NCI-H2081 treated with DMSO at 0.1 percent for 48 hours (cell line): ENCODE measurements around the gene ORM1.

ENCODE experiments used
- DNase-seq: peaks from one replicate; lab custom pipeline; 2025; lab: John Stamatoyannopoulos, UW

Gene ORM1

DNA sequence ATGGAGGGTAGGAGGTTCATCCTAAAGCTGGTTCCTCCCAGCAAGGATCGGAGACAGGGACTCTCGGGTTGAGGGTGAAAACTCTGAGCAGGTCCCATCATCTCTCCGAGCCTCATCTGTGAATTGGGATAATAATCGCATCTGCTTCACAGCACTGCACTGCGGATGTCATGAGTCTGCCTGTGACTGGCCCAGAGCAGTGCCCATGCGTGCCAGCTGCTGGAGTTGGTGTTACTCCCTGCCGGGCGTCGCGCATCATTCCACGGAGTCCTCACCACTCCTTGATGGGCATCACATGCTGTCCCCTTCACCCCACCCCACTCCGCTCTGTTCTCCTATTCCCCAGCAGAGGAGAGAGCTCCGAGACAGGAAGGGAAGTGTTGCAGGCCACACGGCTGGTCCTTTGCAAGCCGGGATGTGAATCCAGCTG lies 35.1 kb upstream of the ORM1 start:
- no peak for DNase-seq

GRCh38 chr9:114288193-114289091 lies 34.5 kb upstream of the ORM1 start:
- DNase-seq: no peak

DNA sequence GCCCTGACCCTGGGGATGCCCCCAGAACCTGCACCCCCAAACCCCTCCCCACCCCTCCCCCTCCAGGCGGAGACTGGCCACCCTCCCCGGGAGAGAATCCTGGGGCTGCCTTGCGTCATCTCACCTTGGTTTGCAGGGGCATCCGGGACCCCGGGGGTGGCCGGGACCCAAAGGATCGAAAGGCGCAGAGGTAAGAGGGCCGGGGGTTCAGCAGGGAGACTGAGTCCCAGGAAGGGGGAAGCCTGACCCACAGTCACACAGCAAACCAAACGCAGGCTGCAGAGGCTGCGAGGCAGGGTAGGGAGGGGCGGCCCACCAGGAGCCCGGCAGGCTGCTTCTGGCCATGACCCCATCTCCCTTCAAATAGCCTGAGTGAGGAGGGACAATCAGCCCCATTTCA lies 33.8 kb upstream of the ORM1 start:
- no peak for DNase-seq

- no peak for DNase-seq
These were observed 33.1 kb upstream of the ORM1 start for GRCh38 chr9:114289571-114290481.

DNA sequence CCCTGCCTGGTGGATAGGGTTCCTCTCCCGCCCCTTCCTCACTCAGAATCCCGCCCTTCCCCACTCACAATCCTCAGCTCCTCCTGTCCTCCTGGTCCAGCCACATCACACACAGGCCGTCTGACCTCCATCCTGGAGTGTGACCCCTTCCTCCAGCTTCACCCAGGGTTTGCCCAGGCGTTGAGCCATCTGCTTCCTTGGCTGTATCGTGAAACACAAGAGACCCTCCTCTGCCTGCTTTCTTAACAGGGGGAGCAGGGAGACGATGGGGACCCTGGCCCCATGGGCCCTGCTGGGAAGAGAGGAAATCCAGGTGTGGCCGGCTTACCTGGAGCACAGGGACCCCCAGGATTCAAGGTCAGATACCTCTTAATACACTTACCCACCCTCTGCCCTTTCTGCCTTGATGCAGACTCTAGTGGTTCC lies 32.3 kb upstream of the ORM1 start:
- no peak for DNase-seq

GRCh38 chr9:114291064-114291474 lies 31.8 kb upstream of the ORM1 start:
- DNase-seq: no peak

DNA sequence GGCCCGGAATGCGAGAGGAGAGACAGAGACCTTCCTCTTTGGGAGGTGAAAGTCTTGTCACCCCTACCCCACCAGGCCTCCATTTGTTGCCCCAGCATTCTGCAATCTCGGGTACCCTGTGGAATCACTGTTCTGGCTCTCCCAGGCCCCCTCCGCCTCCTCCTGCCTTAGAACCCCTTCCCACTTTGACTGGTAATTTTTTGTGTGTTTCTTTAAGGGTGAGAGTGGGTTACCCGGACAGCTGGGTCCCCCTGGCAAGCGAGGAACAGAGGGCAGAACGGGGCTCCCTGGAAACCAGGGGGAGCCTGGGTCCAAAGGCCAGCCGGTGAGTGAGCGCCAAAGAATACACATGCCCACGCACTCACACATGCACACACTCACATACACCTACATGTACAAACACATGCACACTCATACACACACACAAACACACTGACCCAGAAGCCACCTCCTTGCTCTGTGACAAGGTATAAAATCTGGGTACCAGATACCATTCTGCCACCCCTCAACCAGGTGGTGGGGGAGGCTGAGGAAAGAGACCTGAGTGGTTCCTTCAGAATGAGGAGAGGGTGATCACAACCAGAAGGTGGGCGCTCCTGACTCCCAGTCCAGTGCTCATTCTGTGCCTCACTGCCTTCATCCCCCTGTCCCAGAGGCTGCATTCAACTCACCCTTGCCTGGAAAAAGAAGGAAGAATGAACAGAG lies 30.9 kb upstream of the ORM1 start:
- no peak for DNase-seq

DNA sequence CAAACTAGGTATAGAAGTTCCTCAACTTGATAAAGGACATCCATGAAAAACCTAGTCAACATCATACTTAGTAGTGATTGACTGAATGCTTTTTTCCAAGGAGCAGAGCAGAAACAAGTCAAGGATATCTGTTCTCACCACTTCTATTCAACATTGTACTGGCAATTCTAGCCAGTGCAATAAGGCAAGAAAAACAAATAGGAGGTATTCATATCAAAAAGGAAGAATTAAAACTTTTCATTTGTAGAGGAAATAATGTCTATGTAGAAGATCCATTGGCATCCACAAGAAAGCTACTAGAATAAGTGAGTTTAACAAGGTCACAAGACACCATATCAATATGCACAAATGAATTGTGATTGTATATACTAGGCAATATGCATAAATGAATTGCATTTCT lies 28.2 kb upstream of the ORM1 start:
- no peak for DNase-seq

DNA sequence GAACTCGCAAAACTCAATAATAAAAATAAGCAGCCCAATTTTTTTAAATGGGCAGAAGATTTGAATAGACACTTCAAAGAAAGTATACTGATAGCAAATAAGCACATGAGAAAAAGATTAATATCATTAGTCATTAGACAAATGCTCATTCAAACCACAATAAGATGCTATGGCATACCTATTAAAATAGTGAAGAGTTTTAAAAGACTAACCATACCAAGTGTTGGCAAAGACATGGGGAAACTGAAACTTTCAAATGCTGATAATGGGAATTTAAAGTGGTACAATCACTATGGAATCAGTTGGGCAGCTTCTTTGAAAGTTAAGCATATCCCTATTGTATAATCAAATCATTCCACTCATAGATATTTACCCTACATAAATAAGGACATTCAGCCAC lies 26.6 kb upstream of the ORM1 start:
- DNase-seq: no peak

DNA sequence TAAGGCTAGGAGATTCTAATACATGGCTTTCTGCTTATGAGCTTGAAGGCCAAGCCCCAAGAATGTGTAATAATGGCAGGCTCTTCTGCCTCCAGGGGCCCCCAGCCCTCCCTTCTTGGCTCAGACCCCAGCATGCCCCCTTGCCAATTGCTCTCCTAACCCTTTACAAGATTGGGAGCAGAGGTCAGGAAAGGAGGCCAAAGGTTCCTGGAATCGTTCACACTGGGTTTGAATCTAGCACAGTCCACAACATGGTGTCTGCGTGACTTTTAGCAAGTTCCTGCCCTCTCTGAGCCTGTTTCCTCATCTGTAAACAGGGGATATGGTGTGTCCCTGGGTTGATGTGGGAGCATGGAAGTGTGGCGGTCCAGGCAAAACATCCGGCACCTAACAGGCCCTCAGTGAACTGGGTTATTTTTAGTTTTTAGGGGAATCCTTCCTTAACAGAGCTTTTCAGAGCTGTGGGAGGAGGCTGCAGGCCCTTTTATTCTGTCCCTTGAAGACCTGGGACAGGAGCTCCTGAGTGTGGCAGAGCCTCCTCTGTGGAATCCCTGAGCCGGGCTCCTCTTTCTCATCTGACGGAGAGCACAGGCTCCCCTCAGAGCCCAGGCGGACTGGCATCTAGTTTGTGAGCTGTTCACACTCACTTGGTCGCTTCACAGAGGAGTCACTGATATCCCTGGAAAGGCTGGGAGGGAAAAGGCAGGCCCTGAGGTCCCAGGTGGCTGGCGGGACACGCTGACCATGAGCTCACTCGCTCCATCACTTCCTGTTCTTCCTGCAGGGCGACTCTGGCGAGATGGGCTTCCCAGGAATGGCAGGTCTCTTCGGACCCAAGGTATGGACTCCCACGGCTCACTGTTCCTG lies 23.4 kb upstream of the ORM1 start:
- DNase-seq: no peak

DNA sequence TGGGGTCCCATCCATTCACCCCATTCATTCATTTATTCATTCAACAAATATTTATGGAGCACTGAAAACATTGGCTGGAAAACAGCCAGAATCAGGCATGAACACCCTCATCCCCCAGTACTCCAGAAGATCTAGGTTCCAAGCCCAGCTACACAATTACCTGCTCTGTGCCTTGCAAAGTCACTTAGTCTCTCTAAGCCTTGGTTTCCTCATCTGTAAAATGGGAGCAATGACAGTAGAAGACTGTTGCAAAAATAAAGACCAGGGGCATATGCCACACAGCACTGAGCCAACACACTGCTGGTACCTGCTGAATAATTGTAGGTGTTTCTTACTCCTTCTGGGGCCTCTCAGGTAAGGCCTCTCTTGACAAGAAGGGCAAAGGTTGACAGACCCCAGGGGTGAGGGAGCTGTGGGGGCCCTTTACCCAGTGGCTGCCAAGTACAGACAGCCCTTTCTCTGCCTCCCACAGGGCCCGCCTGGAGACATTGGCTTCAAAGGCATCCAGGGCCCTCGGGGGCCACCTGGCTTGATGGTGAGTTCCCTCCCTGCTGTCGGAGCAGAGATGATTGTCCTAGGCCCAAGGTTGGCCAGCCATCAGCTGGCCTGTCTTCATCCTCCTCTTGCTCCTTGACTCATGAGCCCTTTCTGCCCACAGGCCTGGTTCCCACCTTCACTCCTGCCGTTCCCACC lies 22.6 kb upstream of the ORM1 start:
- no peak for DNase-seq

DNA sequence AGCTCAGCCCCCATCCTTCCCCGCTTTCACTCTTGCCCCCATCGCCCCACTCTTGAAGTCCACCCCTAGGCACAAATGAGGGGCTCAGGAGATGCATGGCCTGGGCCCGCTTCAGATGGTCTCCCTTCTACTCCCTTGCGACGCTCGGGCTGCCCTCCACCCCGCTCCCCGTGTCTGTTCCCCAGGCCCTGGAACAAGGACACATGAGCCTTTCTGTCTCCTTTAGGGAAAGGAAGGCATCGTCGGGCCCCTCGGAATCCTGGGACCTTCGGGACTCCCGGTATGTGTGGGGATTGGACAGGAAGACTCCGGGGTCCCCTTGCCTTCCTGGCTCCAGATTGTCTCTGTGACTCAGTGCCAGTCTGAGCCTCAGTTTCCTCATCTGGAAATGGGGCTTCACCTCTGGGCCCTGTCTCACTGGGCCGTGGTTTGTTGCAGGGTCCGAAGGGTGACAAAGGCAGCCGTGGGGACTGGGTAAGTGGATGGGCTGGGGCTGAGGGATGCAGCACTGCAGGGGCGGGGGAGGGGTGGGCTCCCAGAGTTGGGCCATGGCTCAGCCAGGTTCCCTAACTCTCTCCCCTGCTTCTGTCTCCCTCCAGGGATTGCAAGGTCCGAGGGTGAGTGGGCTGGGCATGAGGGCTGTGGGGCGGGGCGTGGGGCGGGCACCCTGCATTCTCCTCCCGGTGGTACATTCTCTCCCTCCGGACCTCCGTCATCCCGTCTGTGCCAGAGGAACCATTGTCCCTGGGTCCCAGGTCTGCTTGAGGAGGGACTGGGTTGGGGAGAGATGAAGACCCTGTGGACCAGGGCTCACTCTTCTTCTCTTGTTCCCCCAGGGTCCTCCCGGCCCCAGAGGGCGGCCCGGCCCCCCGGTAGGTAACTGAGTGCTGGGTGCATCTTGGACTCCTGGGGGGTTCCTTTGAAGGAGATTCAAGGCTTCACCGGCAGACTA lies 21.8 kb upstream of the ORM1 start:
- DNase-seq: no peak

DNA sequence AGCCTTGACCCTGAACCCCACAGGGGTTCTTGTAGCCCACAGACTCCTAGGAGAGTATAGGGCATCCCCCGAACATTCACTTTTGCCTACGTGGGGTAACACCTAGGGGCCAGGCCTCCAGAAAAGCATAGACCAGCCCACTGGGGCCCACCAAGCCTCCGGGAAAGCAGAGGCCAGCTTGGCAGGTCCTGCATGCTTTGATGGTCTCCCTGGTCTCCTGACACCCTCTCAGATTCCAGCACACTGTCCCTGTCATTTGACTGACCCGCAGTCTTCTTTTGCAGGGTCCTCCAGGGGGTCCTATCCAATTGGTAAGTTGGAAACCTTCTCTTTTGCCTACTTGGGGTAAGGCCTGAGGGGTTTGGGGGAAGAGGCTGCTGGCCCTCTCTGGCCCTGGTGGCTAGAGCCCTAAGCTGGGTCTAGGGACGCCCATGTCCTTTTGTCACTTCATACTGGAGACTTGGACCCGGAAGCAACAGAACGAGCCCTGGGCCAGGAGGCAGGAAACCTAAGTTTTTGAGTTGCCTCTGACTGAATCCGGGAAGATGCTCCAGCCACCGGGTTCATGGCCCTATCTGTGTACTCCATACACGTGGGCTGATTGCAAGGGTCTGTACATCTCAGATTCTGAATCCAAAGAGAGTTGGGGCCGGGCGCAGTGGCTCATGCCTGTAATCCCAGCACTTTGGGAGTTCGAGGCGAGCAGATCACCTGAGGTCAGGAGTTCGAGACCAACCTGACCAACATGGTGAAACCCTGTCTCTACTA lies 20.9 kb upstream of the ORM1 start:
- DNase-seq: no peak

DNA sequence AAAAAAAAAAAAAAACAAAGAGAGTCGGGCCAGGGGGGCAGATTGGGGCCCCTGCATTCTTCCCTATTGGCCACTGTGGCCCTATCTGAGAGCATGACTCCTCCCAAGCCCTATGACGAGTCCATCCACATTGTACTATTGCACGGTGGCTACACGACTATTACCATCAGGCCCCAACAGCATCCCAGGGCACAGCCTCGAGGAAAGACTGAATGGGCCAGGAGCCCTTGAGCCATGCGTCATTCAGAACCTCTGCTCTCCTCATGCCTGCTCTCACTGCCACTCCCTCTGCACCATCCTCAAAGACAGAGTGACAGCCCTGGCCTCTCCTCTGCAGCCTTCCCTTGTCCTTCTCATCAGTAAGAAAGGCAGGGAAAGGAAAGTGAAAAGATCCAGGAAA lies 20.2 kb upstream of the ORM1 start:
- DNase-seq: no peak

GRCh38 chr9:114303571-114303970 lies 19.3 kb upstream of the ORM1 start:
- no peak for DNase-seq

- no peak for DNase-seq
These were observed 18.9 kb upstream of the ORM1 start for GRCh38 chr9:114303977-114304376.

DNA sequence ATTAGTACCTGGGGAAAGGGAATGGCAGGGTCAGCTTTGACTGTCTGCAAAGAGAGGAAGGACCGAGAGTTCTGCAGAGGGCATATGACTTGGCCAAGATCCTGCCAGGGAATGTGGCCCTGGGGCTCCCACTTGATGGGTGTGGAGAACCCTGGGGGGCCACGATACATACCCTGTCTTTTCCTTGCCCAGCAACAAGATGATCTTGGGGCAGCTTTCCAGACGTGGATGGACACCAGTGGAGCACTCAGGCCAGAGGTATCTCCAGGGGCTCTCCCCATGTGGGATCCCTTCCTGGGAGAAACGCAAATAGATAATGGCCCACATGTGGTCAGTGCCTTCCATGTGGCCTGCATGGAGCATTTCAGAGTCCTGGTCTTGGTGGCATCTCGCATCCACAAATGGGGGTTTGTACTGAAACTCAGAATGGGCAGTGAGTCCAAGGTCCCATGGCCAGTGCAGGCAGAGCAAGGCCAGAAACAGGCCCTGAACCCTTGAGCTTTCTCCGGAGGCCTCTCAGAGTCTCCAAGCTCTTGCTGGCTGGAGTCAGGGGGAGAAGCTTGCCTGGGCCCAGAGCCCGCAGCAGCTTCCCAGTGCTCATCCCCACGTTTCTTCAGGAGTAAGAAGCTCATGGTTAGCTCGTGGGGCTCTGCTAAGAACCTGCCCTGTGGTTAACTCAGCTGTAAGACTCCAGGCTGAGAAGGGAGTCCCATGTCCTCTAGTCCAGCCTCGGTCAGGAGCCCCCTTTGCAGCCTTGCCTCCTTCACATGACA lies 18.3 kb upstream of the ORM1 start:
- no peak for DNase-seq

DNA sequence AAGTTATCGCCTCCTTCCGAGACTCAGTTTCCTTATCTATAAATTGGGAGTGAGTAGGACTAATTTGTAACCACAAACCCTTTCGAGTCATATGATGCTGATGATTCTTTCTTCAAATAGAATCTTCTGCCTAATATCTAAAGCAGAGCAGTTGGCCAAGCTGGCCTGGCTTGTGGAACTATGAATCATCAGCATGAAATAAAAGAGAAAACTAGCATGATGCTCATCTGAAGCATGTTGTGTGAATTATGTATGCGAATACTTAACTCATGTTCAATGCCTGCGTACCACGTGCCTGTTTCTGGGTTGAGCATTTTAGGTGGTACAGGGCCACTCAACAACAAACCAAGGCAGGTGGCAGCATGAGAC lies 15.0 kb upstream of the ORM1 start:
- DNase-seq: no peak
